Tracheal epithelial cell (primary cell): ENCODE data around the gene RNASE2. TPM values are rescaled to one million over a fixed set of nuclear protein-coding genes. Genes with fewer than 3 reads are reported as not detected.

Source experiments
- total RNA-seq: library from RNA; depleted of rRNA; stranded (reverse); fragments of >200 nt; gene quantifications from 2 replicates; pipeline ENCODE4 v1.2.1, GENCODE V29; 2014

Gene RNASE2
- total RNA-seq: not detected in 2 replicates

DNA sequence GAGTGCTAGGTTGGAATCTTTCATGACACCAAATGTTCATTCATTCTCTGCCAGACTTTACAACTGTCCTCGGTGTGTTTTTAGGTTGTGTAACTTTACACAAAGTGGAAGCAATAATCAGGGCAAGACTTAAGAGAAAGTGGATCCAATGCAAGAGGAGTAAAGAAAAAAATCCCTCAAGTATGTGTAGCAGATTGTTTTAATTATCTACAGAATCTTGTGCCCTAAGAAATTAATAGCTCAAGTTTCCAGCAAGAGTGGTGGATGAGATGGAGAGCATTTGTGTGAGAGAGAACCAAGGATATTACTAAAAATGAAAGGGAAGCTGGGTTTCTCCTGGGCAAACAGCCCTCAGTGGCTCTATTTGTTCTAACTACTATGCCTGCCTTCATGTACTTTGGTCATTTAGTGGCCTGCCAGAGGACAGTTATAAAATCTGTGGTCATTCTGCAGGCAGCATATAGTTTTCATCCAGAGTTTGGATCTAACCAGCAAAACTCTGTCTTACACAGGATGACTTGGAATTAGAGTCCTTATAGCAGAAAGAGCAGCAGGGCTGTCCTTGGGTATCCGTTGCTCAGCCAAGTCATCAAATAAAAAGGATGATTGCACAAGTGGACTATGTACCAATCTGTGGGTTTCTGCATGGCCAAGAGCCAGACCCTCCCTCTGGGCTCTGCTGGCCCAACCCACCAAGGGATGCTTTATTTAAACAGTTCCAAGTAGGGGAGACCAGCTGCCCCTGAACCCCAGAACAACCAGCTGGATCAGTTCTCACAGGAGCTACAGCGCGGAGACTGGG lies at the start of gene RNASE2:
Gene RNASE2 (plus strand): TSS at position 752 of the 802 bp plus-strand sequence. CDS start 285 bp downstream, outside the sequence.

DNA sequence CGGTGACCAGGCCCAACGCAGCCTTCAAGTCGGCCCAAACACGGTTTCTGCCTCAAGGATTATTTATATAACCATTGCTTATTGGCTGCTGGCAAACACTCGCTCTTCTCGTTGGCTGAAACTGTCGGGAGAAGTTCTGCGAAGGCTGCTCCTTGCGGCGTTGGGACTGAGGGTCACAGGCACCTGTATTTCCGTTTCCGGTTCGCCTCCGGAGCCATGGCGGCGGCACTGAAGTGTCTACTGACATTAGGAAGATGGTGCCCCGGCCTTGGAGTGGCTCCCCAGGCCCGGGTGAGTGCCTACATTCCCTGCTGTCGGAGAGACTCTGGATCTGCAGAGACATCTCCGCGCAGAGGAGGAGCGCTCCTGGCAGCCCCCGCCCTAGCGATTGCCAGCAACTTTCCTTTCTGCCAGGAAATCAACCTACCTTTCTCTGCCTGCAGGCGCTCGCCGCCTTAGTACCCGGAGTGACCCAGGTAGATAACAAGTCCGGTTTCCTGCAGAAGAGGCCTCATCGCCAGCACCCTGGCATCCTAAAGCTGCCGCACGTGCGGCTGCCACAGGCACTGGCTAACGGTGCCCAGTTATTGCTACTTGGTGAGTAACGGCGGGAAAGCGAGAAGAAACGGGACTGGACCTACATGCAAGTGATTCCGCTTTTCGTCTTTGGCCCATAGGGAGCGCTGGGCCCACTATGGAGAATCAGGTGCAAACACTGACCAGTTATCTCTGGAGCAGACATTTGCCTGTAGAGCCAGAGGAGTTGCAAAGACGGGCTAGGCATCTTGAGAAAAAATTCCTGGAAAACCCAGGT lies 34.7 kb downstream of the RNASE2 start, which contains the start of gene METTL17:
Gene METTL17 (plus strand): TSS at position 194 of the 814 bp plus-strand sequence. CDS start 23 bp downstream, at position 217.

DNA sequence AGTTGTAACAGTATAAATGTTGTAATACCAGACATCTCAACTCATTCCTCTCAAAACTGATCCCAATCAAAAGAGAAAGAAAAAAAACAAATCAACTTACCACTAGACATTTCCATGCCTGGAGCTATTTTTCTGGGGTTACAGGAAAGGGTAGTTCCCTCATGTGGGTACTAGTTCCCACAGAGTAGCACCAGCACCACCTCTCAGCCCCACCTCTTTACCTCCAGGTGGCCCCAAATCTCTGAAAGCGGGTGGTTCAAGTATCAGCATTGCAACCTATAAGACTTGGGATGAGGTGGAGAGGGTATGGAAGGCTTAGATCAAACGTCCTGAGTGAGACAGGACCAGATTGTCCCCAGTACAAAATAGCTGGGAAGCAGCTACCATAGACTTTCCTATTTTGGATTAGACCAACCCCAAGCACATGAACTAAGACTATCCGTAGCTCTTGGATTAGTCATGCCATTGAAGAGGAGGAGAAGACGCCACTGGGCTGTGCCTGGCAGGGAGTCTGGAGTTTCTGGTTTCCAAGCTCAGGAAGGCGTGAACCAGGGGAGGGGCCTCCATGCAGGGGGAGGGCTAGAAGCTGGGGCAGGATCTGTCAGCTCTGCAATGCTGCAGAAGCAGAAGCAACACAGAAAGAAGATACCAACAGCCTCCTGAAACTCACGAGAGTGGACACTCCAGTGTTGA lies 43.5 kb downstream of the RNASE2 start, which contains the start of gene SLC39A2:
Gene SLC39A2 (plus strand): TSS at position 620 of the 693 bp plus-strand sequence. CDS start 154 bp downstream, outside the sequence.

Other genes starting within 250 kb of the RNASE2 start
- gene EDDM3A, start 209.6 kb upstream of the RNASE2 start, total RNA-seq: not detected in 2 replicates
- gene EDDM3B, start 187.1 kb upstream of the RNASE2 start, total RNA-seq: not detected in 2 replicates
- gene RNASE6, start 174.2 kb upstream of the RNASE2 start, total RNA-seq: not detected in 2 replicates
- 0.72 TPM in 1 of 2 replicates, not detected in the other for gene RNASE1, start 152.6 kb upstream of the RNASE2 start, total RNA-seq
- not detected in 2 replicates for gene RNASE3, start 64.1 kb upstream of the RNASE2 start, total RNA-seq
- 47.2 and 64.6 TPM in 2 replicates for gene METTL17, start 34.5 kb downstream of the RNASE2 start, total RNA-seq
- 0.48 TPM in 1 of 2 replicates, not detected in the other for gene SLC39A2, start 43.8 kb downstream of the RNASE2 start, total RNA-seq
- 11.8 and 13.2 TPM in 2 replicates for gene NDRG2, start 69.6 kb downstream of the RNASE2 start, total RNA-seq
- not detected in 2 replicates for gene TPPP2, start 74.7 kb downstream of the RNASE2 start, total RNA-seq
- not detected in 2 replicates for gene RNASE13, start 79.3 kb downstream of the RNASE2 start, total RNA-seq
- gene RNASE7, start 86.9 kb downstream of the RNASE2 start, total RNA-seq: 13.6 and 36.1 TPM in 2 replicates
- 0.72 TPM in 1 of 2 replicates, not detected in the other for gene RNASE8, start 102.3 kb downstream of the RNASE2 start, total RNA-seq
- 11.5 and 18.3 TPM in 2 replicates for gene ARHGEF40, start 114.8 kb downstream of the RNASE2 start, total RNA-seq
- 10.2 and 23.1 TPM in 2 replicates for gene ZNF219, start 143.2 kb downstream of the RNASE2 start, total RNA-seq
- 0.24 TPM in 1 of 2 replicates, not detected in the other for gene TMEM253, start 145.6 kb downstream of the RNASE2 start, total RNA-seq
- gene OR5AU1, start 200.6 kb downstream of the RNASE2 start, total RNA-seq: not detected in 2 replicates